Type B pancreatic cell (in vitro differentiated cells): ENCODE data around the gene HNRNPC. TPM values are rescaled to one million over a fixed set of nuclear protein-coding genes. Genes with fewer than 3 reads are reported as not detected.

Experiments used
- DNase-seq: peaks from one replicate; pipeline ENCODE4 v3.0.0; 2021; ENCODE audit warnings: mixed read lengths; ENCODE audit not compliant: unreplicated experiment; ENCODE audit errors: extremely low spot score
- H3K27ac Mint-ChIP-seq: 2 replicates; pipeline ENCODE4 v1.8.0; 2021; ENCODE audit warnings: mild to moderate bottlenecking, mixed read lengths
- H3K27me3 Mint-ChIP-seq: 2 replicates; pipeline ENCODE4 v1.8.0; 2021; ENCODE audit warnings: mixed read lengths
- H3K36me3 Mint-ChIP-seq: 2 replicates; pipeline ENCODE4 v1.8.0; 2021; ENCODE audit warnings: mixed read lengths
- H3K4me1 Mint-ChIP-seq: one replicate; pipeline ENCODE4 v1.8.0; 2021; ENCODE audit warnings: mixed read lengths; ENCODE audit not compliant: unreplicated experiment
- H3K4me3 Mint-ChIP-seq: 2 replicates; pipeline ENCODE4 v1.8.0; 2021; ENCODE audit warnings: mild to moderate bottlenecking, mixed read lengths
- H3K9me3 Mint-ChIP-seq: 2 replicates; pipeline ENCODE4 v1.8.0; 2021; ENCODE audit warnings: mixed read lengths
- CTCF ChIP-seq: fragments of 200-600 bp; sonication (generic); conservative IDR thresholded peaks from 2 replicates; pipeline ENCODE4 v1.5.0; 2021; ENCODE audit warnings: antibody characterized with exemption, mild to moderate bottlenecking
- total RNA-seq: library from RNA; stranded (reverse); gene quantifications from 2 replicates; pipeline ENCODE4 v1.2.1, GENCODE V29; 2021; ENCODE audit warnings: low replicate concordance

HNRNPC gene
- total RNA-seq, 1 donor from 2014 or later: 692 TPM

DNA sequence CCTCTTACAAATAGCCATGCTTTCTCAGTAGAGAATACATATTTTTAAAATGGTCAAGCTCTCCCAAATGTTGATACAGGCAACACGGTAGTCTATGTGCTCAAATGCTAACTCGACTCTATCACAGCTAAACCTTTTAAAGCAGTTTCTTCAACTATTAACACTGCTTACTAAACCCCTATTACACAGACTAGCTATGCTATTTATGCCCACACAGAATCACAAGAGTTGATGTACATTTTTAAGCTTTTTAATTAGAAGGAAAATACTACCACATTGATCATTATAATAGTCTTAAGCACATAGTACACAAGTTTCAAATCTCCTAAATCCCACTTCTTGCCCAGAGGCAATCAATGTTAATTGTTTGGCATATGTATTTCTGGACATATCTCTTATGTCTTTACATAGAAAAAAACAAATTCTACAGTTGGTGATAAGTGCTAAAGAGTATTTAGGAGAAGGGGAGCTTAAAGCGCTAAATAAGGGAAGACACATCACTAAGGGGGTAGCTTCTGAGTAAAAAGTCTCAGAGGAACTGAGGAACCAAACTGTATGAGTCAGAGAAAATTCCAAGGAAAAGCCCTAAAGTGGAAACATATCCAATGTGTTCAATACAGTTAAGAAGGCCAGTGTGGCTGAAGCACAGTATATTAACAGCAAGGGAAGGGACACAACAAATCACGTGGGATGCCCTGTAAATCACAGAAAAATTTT, 13.7 kb downstream of the HNRNPC start:
- peaks cover 56% of the 10 kb centered on the region for H3K36me3 Mint-ChIP-seq
- peaks cover 25% of the 10 kb centered on the region for H3K4me1 Mint-ChIP-seq
- DNase-seq: no peak
- no peak for TF ChIP-seq CTCF
- no peaks in the 10 kb centered on the region for H3K9me3 Mint-ChIP-seq
- no peak overlapping the region for H3K4me3 Mint-ChIP-seq
- H3K27me3 Mint-ChIP-seq: no peaks in the 10 kb centered on the region
- H3K27ac Mint-ChIP-seq: peak overlapping the region; percentile 40

DNA sequence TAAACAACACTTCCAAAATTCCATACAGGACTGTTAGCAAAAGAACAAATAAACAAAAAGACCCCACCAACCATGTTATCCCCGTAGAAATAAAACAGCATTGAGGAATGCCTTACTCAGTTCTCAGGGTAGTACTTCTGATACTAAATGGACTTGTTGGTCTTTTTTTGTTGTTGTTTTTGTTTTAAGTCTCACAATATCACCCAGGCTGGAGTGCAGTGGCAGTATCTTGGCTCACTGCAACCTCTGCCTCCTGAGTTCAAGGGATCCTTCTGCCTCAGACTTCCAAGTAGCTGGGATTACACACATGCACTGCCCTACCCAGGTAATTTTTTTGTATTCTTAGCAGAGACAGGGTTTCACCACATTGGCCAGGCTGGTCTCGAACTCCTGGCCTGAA, 17.1 kb downstream of the HNRNPC start:
- DNase-seq: no peak
- TF ChIP-seq CTCF: no peak
- Mint-ChIP-seq H3K4me3 (no peak overlapping the region), H3K4me1 (peaks cover 15% of the 10 kb centered on the region), H3K36me3 (peaks cover 55% of the 10 kb centered on the region), H3K9me3 (no peaks in the 10 kb centered on the region), H3K27ac (no peak overlapping the region), H3K27me3 (no peaks in the 10 kb centered on the region)

- Mint-ChIP-seq H3K36me3 (peaks cover 58% of the 10 kb centered on the region), H3K9me3 (no peaks in the 10 kb centered on the region), H3K4me1 (peaks cover 10% of the 10 kb centered on the region), H3K4me3 (no peak overlapping the region), H3K27me3 (no peaks in the 10 kb centered on the region), H3K27ac (no peak overlapping the region)
- no peak for TF ChIP-seq CTCF
- DNase-seq: no peak
Measured at GRCh38 chr14:21251215-21251614, 18.0 kb downstream of the HNRNPC start.

- peaks cover 11% of the 10 kb centered on the region for H3K4me1 Mint-ChIP-seq
- no peak overlapping the region for H3K4me3 Mint-ChIP-seq
- H3K9me3 Mint-ChIP-seq: no peaks in the 10 kb centered on the region
- no peak for DNase-seq
- no peak for TF ChIP-seq CTCF
- no peaks in the 10 kb centered on the region for H3K27me3 Mint-ChIP-seq
- no peak overlapping the region for H3K27ac Mint-ChIP-seq
- H3K36me3 Mint-ChIP-seq: peaks cover 55% of the 10 kb centered on the region
Measured at GRCh38 chr14:21248739-21249411, 20.4 kb downstream of the HNRNPC start.

GRCh38 chr14:21248338-21248737, 20.9 kb downstream of the HNRNPC start:
- Mint-ChIP-seq H3K27ac (peak overlapping the region; percentile 15), H3K36me3 (peaks cover 54% of the 10 kb centered on the region), H3K4me1 (peaks cover 11% of the 10 kb centered on the region), H3K4me3 (no peak overlapping the region), H3K9me3 (no peaks in the 10 kb centered on the region), H3K27me3 (no peaks in the 10 kb centered on the region)
- DNase-seq: no peak
- no peak for TF ChIP-seq CTCF
